AG04450 (cell line): ENCODE measurements around the gene LCA5. TPM values are rescaled to one million over a fixed set of nuclear protein-coding genes. Genes with fewer than 3 reads are reported as not detected.

Source experiments
- CTCF ChIA-PET: fragments of 300-600, 350-600 bp; formaldehyde crosslinking; extraction: SDS; loops from one replicate; lab custom pipeline; 2022; ENCODE audit warnings: antibody characterized with exemption, inconsistent platforms; lab: Charles Lee
- POLR2A ChIA-PET: fragments of 350-600 bp; formaldehyde crosslinking; extraction: SDS; loops from one replicate; lab custom pipeline; 2021; ENCODE audit warnings: antibody characterized with exemption, inconsistent platforms; lab: Yijun Ruan, JAX
- DNase-seq: peaks from one replicate; pipeline ENCODE4 v3.0.0-alpha.2; 2011; ENCODE audit warnings: low read depth, low spot score
- H3K27ac ChIP-seq: one replicate; pipeline ENCODE4 v1.5.1; 2012; ENCODE audit warnings: low read depth, low read length, control low read depth
- H3K27me3 ChIP-seq: one replicate; pipeline ENCODE4 v1.6.0; 2012; ENCODE audit warnings: low read length; ENCODE audit not compliant: control insufficient read depth, insufficient read depth
- H3K4me3 ChIP-seq: 2 replicates; pipeline ENCODE4 v1.5.1; 2011; ENCODE audit warnings: mild to moderate bottlenecking, low read depth, low read length, control low read depth
- H3K9me3 ChIP-seq: 2 replicates; pipeline ENCODE4 v1.5.1; 2012; ENCODE audit warnings: low read length; ENCODE audit not compliant: control insufficient read depth, insufficient read depth
- CTCF ChIP-seq: IDR thresholded peaks from 2 replicates; pipeline ENCODE4 v1.5.1; 2011; ENCODE audit warnings: low read depth, low read length, control low read depth, inconsistent platforms
- polyA plus RNA-seq: library from polyadenylated mRNA; depleted of rRNA; stranded (reverse); fragments of >200 nt; gene quantifications from 2 replicates; pipeline ENCODE4 v1.2.3, GENCODE V29; 2011

The LCA5 gene
- polyA plus RNA-seq, 1 experiment: 4.2 TPM

- no peak overlapping the region for H3K27ac ChIP-seq
- no peak overlapping the region for H3K4me3 ChIP-seq
- TF ChIP-seq CTCF: no peak
- POLR2A ChIA-PET: no interaction called here
- CTCF ChIA-PET: interaction anchor here (0.6 kb wide), 1 partner anchor 254 kb away, joined by 3 read pairs; no protein-coding TSS in a partner anchor
- H3K9me3 ChIP-seq: no peaks in the 10 kb centered on the region; the same call in 1 of the 2 replicates
- H3K27me3 ChIP-seq: no peaks in the 10 kb centered on the region
- no peak for DNase-seq
These were observed 13.2 kb downstream of the LCA5 start for GRCh38 chr6:79524065-79524464.

DNA sequence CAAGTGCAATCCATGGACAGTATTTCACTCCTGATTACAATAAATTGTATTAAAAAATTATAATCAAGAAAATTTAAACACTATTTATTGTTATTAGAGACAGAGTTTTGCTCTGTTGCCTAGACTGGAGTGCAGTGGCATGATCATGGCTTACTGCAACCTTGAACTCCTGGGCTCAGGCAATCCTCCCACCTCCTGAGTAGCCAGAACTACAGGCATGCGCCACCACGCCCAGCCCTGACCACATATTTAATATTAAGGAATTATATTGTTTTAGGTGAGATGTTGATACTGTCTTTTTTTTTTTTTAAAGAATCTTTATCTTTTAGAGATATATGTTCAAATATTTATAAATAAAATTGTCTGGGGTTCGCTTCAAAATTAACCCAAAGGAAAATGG, 14.6 kb downstream of the LCA5 start:
- ChIA-PET CTCF (no interaction called here), POLR2A (no interaction called here)
- TF ChIP-seq CTCF: no peak
- Histone ChIP-seq H3K9me3 (no peaks in the 10 kb centered on the region; the same call in 1 of the 2 replicates), H3K27me3 (no peaks in the 10 kb centered on the region), H3K27ac (no peak overlapping the region), H3K4me3 (no peak overlapping the region)
- DNase-seq: no peak

- POLR2A ChIA-PET: no interaction called here
These were observed 16.7 kb downstream of the LCA5 start for GRCh38 chr6:79520534-79520933.

DNA sequence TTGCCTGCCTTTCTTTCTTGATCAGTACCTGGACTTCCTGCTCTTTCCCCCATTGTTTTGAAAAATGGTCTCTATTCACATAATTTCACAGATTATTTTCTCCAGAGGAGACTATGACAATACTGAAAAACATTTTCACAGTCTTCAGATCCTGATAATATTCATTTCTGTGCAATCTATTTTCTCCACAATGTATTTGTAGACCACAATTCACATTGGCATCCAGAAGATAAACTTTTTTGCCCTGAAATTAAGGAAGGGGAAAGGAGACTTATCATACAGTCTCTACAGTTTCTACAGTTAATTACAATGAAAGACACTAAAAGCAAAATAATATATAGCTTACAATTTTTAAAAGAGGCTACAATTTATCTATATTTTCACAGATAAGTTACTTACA, 18.4 kb downstream of the LCA5 start:
- CTCF ChIA-PET: no interaction called here
- Histone ChIP-seq H3K27me3 (no peaks in the 10 kb centered on the region), H3K9me3 (no peaks in the 10 kb centered on the region), H3K27ac (no peak overlapping the region), H3K4me3 (no peak overlapping the region)
- POLR2A ChIA-PET: no interaction called here
- DNase-seq: no peak
- TF ChIP-seq CTCF: no peak

More at GRCh38 chr6:79520534-79520933, 16.7 kb downstream of the LCA5 start:
- Histone ChIP-seq H3K27ac (no peak overlapping the region), H3K9me3 (no peaks in the 10 kb centered on the region; the same call in 1 of the 2 replicates), H3K4me3 (no peak overlapping the region), H3K27me3 (no peaks in the 10 kb centered on the region)
- CTCF ChIA-PET: no interaction called here
- TF ChIP-seq CTCF: no peak
- DNase-seq: no peak

DNA sequence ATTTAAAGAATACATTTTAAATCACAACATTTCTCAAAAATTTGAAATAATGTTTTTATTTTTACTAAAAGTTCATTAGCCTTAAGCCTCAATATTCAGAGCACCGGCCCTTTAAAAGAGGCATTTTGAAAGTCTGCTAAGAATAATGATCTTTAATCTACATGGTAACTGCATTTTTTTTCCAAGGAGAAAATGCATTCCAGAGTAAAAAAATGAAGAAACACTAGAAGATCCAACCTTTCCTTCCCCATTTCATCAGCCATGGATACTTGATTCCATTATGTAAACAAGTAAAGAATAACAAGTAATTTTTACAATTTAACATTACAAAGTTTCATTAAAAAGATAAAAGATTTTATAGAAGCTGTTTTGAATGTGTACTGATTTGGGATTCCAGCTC, 21.8 kb downstream of the LCA5 start:
- DNase-seq: no peak
- POLR2A ChIA-PET: no interaction called here
- Histone ChIP-seq H3K4me3 (no peak overlapping the region), H3K27ac (no peak overlapping the region), H3K27me3 (no peaks in the 10 kb centered on the region), H3K9me3 (no peaks in the 10 kb centered on the region)
- TF ChIP-seq CTCF: no peak
- CTCF ChIA-PET: no interaction called here
